Peyer's patch (tissue), 4 donors: ENCODE results near the gene POLR2C. TPM values are rescaled to one million over a fixed set of nuclear protein-coding genes. Genes with fewer than 3 reads are reported as not detected.
"Not testable (repeated sequence)": the region's sequence is repeated elsewhere in the genome, so short reads cannot be mapped to it uniquely, and the experiment has no call there.

ENCODE experiments used
- DNase-seq, 3 donors: peaks; one replicate each; pipeline ENCODE4 v3.0.0-alpha.2; 2017 to 2019
- H3K27ac ChIP-seq, 4 donors: fragments of 200-600 bp; sonication (generic); one replicate each; pipeline ENCODE4 v1.5.1; 2016 to 2019
- H3K27me3 ChIP-seq, 2 donors: fragments of 200-600 bp; sonication (generic); one replicate each; pipeline ENCODE4 v1.5.1; 2019
- H3K36me3 ChIP-seq, 3 donors: fragments of 200-600 bp; sonication (generic); one replicate each; pipeline ENCODE4 v1.5.1; 2016 to 2019
- H3K4me1 ChIP-seq, 4 donors: fragments of 200-600 bp; sonication (generic); one replicate each; pipeline ENCODE4 v1.5.1; 2016 to 2019
- H3K4me3 ChIP-seq, 4 donors: fragments of 200-600 bp; sonication (generic); 1 replicate in 3 of 4; 2 replicates in 1 of 4; pipeline ENCODE4 v1.5.1; 2016 to 2019; ENCODE audit warnings: mild to moderate bottlenecking in 1 of 4
- H3K9me3 ChIP-seq, 4 donors: fragments of 200-600 bp; sonication (generic); one replicate each; pipeline ENCODE4 v1.5.1; 2016 to 2019; ENCODE audit warnings: mild to moderate bottlenecking in 1 of 4
- CTCF ChIP-seq, 6 experiments: fragments of 450-650 bp in 4 of 6; fragments of 200-600 bp in 2 of 6; sonication (generic) in 1 of 6; IDR thresholded peaks; one replicate each; pipeline ENCODE4 v1.5.1; 2017 to 2019; ENCODE audit warnings: antibody characterized with exemption in 6 of 6, mild to moderate bottlenecking in 3 of 6, moderate library complexity in 1 of 6
- POLR2A ChIP-seq, 2 donors: fragments of 450-650 bp; IDR thresholded peaks; one replicate each; pipeline ENCODE4 v1.5.1; 2017; ENCODE audit warnings: antibody characterized with exemption in 2 of 2, mild to moderate bottlenecking in 2 of 2, moderate library complexity in 2 of 2
- total RNA-seq, 4 donors: library from RNA; depleted of rRNA; stranded (reverse); fragments of >200 nt; gene quantifications; one replicate each; pipeline ENCODE4 v1.1.0, GENCODE V29; 2016

Gene POLR2C
- total RNA-seq, 4 donors from 2014 or later = 68.0 to 113 (median 84.8) TPM

- Histone ChIP-seq H3K27ac (no peak overlapping the region), H3K4me3 (no peak overlapping the region), H3K27me3 (no peaks in the 10 kb centered on the region), H3K9me3 (no peaks in the 10 kb centered on the region), H3K4me1 (no peaks in the 10 kb centered on the region), H3K36me3 (no peaks in the 10 kb centered on the region)
- TF ChIP-seq CTCF (IDR thresholded peaks at IDR 0.05) = no peak
- no peak for TF ChIP-seq POLR2A (IDR thresholded peaks at IDR 0.05)
- no peak for DNase-seq
Observed at GRCh38 chr16:57493767-57494166, 31.3 kb downstream of the POLR2C start.

- no peaks in the 10 kb centered on the region for H3K9me3 ChIP-seq
- H3K27ac ChIP-seq = no peak overlapping the region
- H3K27me3 ChIP-seq = no peaks in the 10 kb centered on the region
- TF ChIP-seq CTCF (IDR thresholded peaks at IDR 0.05) (no peak), POLR2A (IDR thresholded peaks at IDR 0.05) (no peak)
- DNase-seq = no peak
- H3K36me3 ChIP-seq = no peaks in the 10 kb centered on the region
- H3K4me3 ChIP-seq = no peak overlapping the region
- H3K4me1 ChIP-seq = no peaks in the 10 kb centered on the region
Observed at GRCh38 chr16:57497121-57497520, 34.6 kb downstream of the POLR2C start.

GRCh38 chr16:57498031-57498430, 35.6 kb downstream of the POLR2C start:
- TF ChIP-seq POLR2A (IDR thresholded peaks at IDR 0.05) (no peak), CTCF (IDR thresholded peaks at IDR 0.05) (no peak)
- DNase-seq = peak in 1 of 3 donors; percentile 10
- no peaks in the 10 kb centered on the region for H3K9me3 ChIP-seq
- no peak overlapping the region for H3K4me3 ChIP-seq
- H3K27me3 ChIP-seq = no peaks in the 10 kb centered on the region
- no peaks in the 10 kb centered on the region for H3K4me1 ChIP-seq
- no peak overlapping the region for H3K27ac ChIP-seq
- H3K36me3 ChIP-seq = no peaks in the 10 kb centered on the region

GRCh38 chr16:57499941-57500340, 37.5 kb downstream of the POLR2C start:
- H3K9me3 ChIP-seq, H3K27ac ChIP-seq, H3K36me3 ChIP-seq, DNase-seq, H3K4me3 ChIP-seq, H3K4me1 ChIP-seq, H3K27me3 ChIP-seq: not testable (repeated sequence)

- no peak overlapping the region for H3K27ac ChIP-seq
- no peak for DNase-seq
- H3K4me3 ChIP-seq = no peak overlapping the region
- H3K9me3 ChIP-seq = no peaks in the 10 kb centered on the region
- TF ChIP-seq CTCF (IDR thresholded peaks at IDR 0.05) = no peak
- no peak for TF ChIP-seq POLR2A (IDR thresholded peaks at IDR 0.05)
- no peaks in the 10 kb centered on the region for H3K27me3 ChIP-seq
- H3K4me1 ChIP-seq = no peaks in the 10 kb centered on the region
- H3K36me3 ChIP-seq = no peaks in the 10 kb centered on the region
Observed at GRCh38 chr16:57500578-57501111, 38.2 kb downstream of the POLR2C start.

GRCh38 chr16:57501492-57501891, 39.0 kb downstream of the POLR2C start:
- H3K27me3 ChIP-seq = no peaks in the 10 kb centered on the region
- no peak overlapping the region for H3K27ac ChIP-seq
- H3K4me3 ChIP-seq = no peak overlapping the region
- TF ChIP-seq CTCF (IDR thresholded peaks at IDR 0.05) = no peak
- no peak for TF ChIP-seq POLR2A (IDR thresholded peaks at IDR 0.05)
- no peaks in the 10 kb centered on the region for H3K9me3 ChIP-seq
- H3K4me1 ChIP-seq = no peaks in the 10 kb centered on the region
- no peaks in the 10 kb centered on the region for H3K36me3 ChIP-seq
- no peak for DNase-seq
